ENCODE data around the gene FARP1. TPM values are rescaled to one million over a fixed set of nuclear protein-coding genes. Genes with fewer than 3 reads are reported as not detected.

The FARP1 gene
- total RNA-seq, 4 donors from 2014 or later, result 13.1 to 71.2 (median 46.6) TPM

- TF ChIP-seq POLR2A (IDR thresholded peaks at IDR 0.05) (no peak), CTCF (IDR thresholded peaks at IDR 0.05) (no peak)
- no peak for DNase-seq
- Histone ChIP-seq H3K9me3 (peaks cover 0 to 5% of the 10 kb centered on the region in 2 donors), H3K27ac (no peak overlapping the region), H3K4me3 (no peak overlapping the region), H3K36me3 (no peaks in the 10 kb centered on the region), H3K27me3 (no peaks in the 10 kb centered on the region), H3K4me1 (peaks cover 0 to 7% of the 10 kb centered on the region in 2 donors)
- intact Hi-C loops (cut with DNase I; ENCODE audit: low total_unique reads), result no loop called here
Measured at GRCh38 chr13:98201984-98202383, 59.1 kb downstream of the FARP1 start.

- Histone ChIP-seq H3K4me1 (peaks cover 0 to 7% of the 10 kb centered on the region in 2 donors), H3K36me3 (no peaks in the 10 kb centered on the region), H3K27me3 (no peaks in the 10 kb centered on the region), H3K4me3 (no peak overlapping the region), H3K27ac (no peak overlapping the region), H3K9me3 (peaks cover 0 to 5% of the 10 kb centered on the region in 2 donors)
- no peak for DNase-seq
- no peak for TF ChIP-seq CTCF (IDR thresholded peaks at IDR 0.05)
- no peak for TF ChIP-seq POLR2A (IDR thresholded peaks at IDR 0.05)
- intact Hi-C loops (cut with DNase I; ENCODE audit: low total_unique reads), result no loop called here
Measured at GRCh38 chr13:98203646-98204326, 60.9 kb downstream of the FARP1 start.

- H3K36me3 ChIP-seq, result no peaks in the 10 kb centered on the region
- DNase-seq, result no peak
- H3K9me3 ChIP-seq, result peaks cover 0 to 5% of the 10 kb centered on the region in 2 donors
- peaks cover 0 to 7% of the 10 kb centered on the region in 2 donors for H3K4me1 ChIP-seq
- H3K27me3 ChIP-seq, result no peaks in the 10 kb centered on the region
- no peak overlapping the region for H3K27ac ChIP-seq
- TF ChIP-seq CTCF (IDR thresholded peaks at IDR 0.05) (no peak), POLR2A (IDR thresholded peaks at IDR 0.05) (no peak)
- no peak overlapping the region for H3K4me3 ChIP-seq
- intact Hi-C loops (cut with DNase I; ENCODE audit: low total_unique reads), result no loop called here
Measured at GRCh38 chr13:98204546-98204945, 61.7 kb downstream of the FARP1 start.

- intact Hi-C loops (cut with DNase I; ENCODE audit: low total_unique reads), result no loop called here
- Histone ChIP-seq H3K36me3 (no peaks in the 10 kb centered on the region), H3K9me3 (peaks cover 0 to 5% of the 10 kb centered on the region in 2 donors), H3K4me1 (peaks cover 0 to 7% of the 10 kb centered on the region in 2 donors), H3K27me3 (no peaks in the 10 kb centered on the region), H3K4me3 (no peak overlapping the region), H3K27ac (peak overlapping the region; percentile 31 to 77)
- no peak for DNase-seq
- TF ChIP-seq POLR2A (IDR thresholded peaks at IDR 0.05), result no peak
- TF ChIP-seq CTCF (IDR thresholded peaks at IDR 0.05), result no peak
Measured at GRCh38 chr13:98206946-98207345, 64.1 kb downstream of the FARP1 start.

- TF ChIP-seq POLR2A (IDR thresholded peaks at IDR 0.05), result no peak
- no peak for TF ChIP-seq CTCF (IDR thresholded peaks at IDR 0.05)
- H3K36me3 ChIP-seq, result no peaks in the 10 kb centered on the region
- H3K4me1 ChIP-seq, result peaks cover 0 to 7% of the 10 kb centered on the region in 2 donors
- intact Hi-C loops (cut with DNase I; ENCODE audit: low total_unique reads), result no loop called here
- no peaks in the 10 kb centered on the region for H3K27me3 ChIP-seq
- no peak overlapping the region for H3K4me3 ChIP-seq
- H3K27ac ChIP-seq, result peak overlapping the region; percentile 31 to 77
- DNase-seq, result no peak
- peaks cover 0 to 5% of the 10 kb centered on the region in 2 donors for H3K9me3 ChIP-seq
Measured at GRCh38 chr13:98207416-98207815, 64.5 kb downstream of the FARP1 start.
